HS-27A (cell line): ENCODE measurements around the gene FOXL1.
"Not testable (repeated sequence)": the region's sequence is repeated elsewhere in the genome, so short reads cannot be mapped to it uniquely, and the experiment has no call there.

Source experiments
- DNase-seq: peaks from one replicate; pipeline ENCODE4 v3.0.0-alpha.2; 2012; ENCODE audit warnings: low read depth, missing footprints

The FOXL1 gene

GRCh38 chr16:86581458-86581857 is 3.1 kb downstream of the FOXL1 start:
- DNase-seq: no peak

GRCh38 chr16:86584071-86584685 is 5.8 kb downstream of the FOXL1 start:
- DNase-seq: no peak

GRCh38 chr16:86584726-86585721 is 6.7 kb downstream of the FOXL1 start:
- DNase-seq: peak; percentile 84

GRCh38 chr16:86585821-86586611 is 7.7 kb downstream of the FOXL1 start:
- peak; percentile 71 for DNase-seq

GRCh38 chr16:86587487-86587886 is 9.1 kb downstream of the FOXL1 start:
- no peak for DNase-seq

GRCh38 chr16:86587955-86588354 is 9.6 kb downstream of the FOXL1 start:
- not testable (repeated sequence) for DNase-seq

GRCh38 chr16:86590501-86591144 is 12.3 kb downstream of the FOXL1 start:
- no peak for DNase-seq

- DNase-seq: no peak
Observed at GRCh38 chr16:86591270-86591669, 12.9 kb downstream of the FOXL1 start.

GRCh38 chr16:86593913-86594620 is 15.7 kb downstream of the FOXL1 start:
- DNase-seq: no peak

GRCh38 chr16:86594721-86595120 is 16.4 kb downstream of the FOXL1 start:
- no peak for DNase-seq

GRCh38 chr16:86595983-86596605 is 17.7 kb downstream of the FOXL1 start:
- no peak for DNase-seq

GRCh38 chr16:86597126-86597879 is 19.0 kb downstream of the FOXL1 start:
- no peak for DNase-seq

- no peak for DNase-seq
Observed at GRCh38 chr16:86597880-86598606, 19.7 kb downstream of the FOXL1 start.

- DNase-seq: no peak
Observed at GRCh38 chr16:86598607-86599565, 20.5 kb downstream of the FOXL1 start.

GRCh38 chr16:86601356-86601755 is 23.0 kb downstream of the FOXL1 start:
- DNase-seq: no peak

GRCh38 chr16:86602521-86602920 is 24.2 kb downstream of the FOXL1 start:
- DNase-seq: no peak

- DNase-seq: no peak
Observed at GRCh38 chr16:86604436-86605193, 26.3 kb downstream of the FOXL1 start.
